Activated CD8-positive, alpha-beta T cell treated with anti-CD3 and anti-CD28 coated beads for 36 hours (primary cell): Measurements from ENCODE around the gene CHD5. TPM values are rescaled to one million over a fixed set of nuclear protein-coding genes. Genes with fewer than 3 reads are reported as not detected.

Experiments
- ATAC-seq: fragments of 200-7000 bp; cut with Tn5 transposase; one replicate; pipeline ENCODE4 v1.10.0; 2021; ENCODE audit warnings: mild to moderate bottlenecking, moderate library complexity
- CTCF ChIA-PET: fragments of 350-600 bp; sonication (Branson Sonifier 250); formaldehyde crosslinking; loops from one replicate; lab custom pipeline; 2021; ENCODE audit warnings: antibody characterized with exemption; lab: Charles Lee
- POLR2A ChIA-PET: fragments of 350-600 bp; sonication (Branson Sonifier 250); formaldehyde crosslinking; loops from one replicate; lab custom pipeline; 2021; ENCODE audit warnings: antibody characterized with exemption; lab: Charles Lee
- DNase-seq: peaks from one replicate; pipeline ENCODE4 v3.0.0-alpha.2; 2020
- H3K27ac Mint-ChIP-seq: one replicate; pipeline ENCODE4 v1.8.0; 2021; ENCODE audit warnings: mild to moderate bottlenecking, mixed read lengths
- H3K27me3 Mint-ChIP-seq: one replicate; pipeline ENCODE4 v1.8.0; 2021; ENCODE audit warnings: mixed read lengths
- H3K36me3 Mint-ChIP-seq: one replicate; pipeline ENCODE4 v1.8.0; 2021; ENCODE audit warnings: low read depth, mixed read lengths
- H3K4me1 Mint-ChIP-seq: one replicate; pipeline ENCODE4 v1.8.0; 2021; ENCODE audit warnings: low read depth, mixed read lengths
- H3K4me3 Mint-ChIP-seq: one replicate; pipeline ENCODE4 v1.8.0; 2021; ENCODE audit warnings: mild to moderate bottlenecking, moderate library complexity, mixed read lengths
- H3K9me3 Mint-ChIP-seq: one replicate; pipeline ENCODE4 v1.8.0; 2021; ENCODE audit warnings: mixed read lengths
- CTCF ChIP-seq: fragments of 200-600 bp; IDR thresholded peaks from one replicate; pipeline ENCODE4 v1.8.0; 2022; ENCODE audit warnings: antibody characterized with exemption, mild to moderate bottlenecking
- intact Hi-C: fragments of 100-400 bp; cut with micrococcal nuclease; formaldehyde crosslinking; loops from one replicate; pipeline ENCODE4 v1.10.0; 2022
- total RNA-seq, 2 experiments: library from RNA; stranded (reverse); gene quantifications; one replicate each; pipeline ENCODE4 v1.2.3, GENCODE V29; 2021

CHD5 gene
- total RNA-seq, 2 experiments from 2014 or later, result 0.61 to 0.63 TPM

DNA sequence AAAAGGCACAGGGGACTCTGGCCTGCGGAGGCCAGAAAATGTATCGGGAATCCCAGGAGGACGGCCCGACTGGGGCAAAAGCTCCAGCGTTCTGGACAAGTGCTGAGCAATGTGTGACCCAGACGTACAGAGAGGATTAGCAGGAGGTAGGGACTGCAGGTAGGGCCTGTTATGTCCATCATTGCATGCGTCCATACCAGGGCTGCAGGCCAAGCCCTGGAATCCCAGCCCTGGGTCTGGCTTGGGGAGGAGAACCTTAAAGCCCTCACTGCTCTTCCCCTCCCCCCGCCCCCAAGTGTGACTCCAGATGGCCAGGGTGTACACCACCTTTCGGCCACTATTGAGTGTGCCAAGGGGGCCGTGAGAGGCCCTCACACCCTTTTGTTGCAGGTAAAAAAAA lies 27.8 kb upstream of the CHD5 start:
- peaks cover 28% of the 10 kb centered on the region for H3K27me3 Mint-ChIP-seq
- intact Hi-C loops, result loop anchor here (5.0 kb wide), 1 partner anchor 39 kb away; no protein-coding TSS in a partner anchor
- no peaks in the 10 kb centered on the region for H3K36me3 Mint-ChIP-seq
- no peaks in the 10 kb centered on the region for H3K9me3 Mint-ChIP-seq
- ATAC-seq, result no peak
- H3K27ac Mint-ChIP-seq, result no peak overlapping the region
- ChIA-PET POLR2A (no interaction called here), CTCF (interaction anchor here (3.2 kb wide), 1 partner anchor 29 kb away, joined by 18 read pairs; the partner anchor contains the start of gene ICMT)
- no peak overlapping the region for H3K4me3 Mint-ChIP-seq
- DNase-seq, result no peak
- H3K4me1 Mint-ChIP-seq, result peaks cover 16% of the 10 kb centered on the region
- TF ChIP-seq CTCF, result no peak

- Mint-ChIP-seq H3K27me3 (peaks cover 23% of the 10 kb centered on the region), H3K27ac (no peak overlapping the region), H3K4me3 (peak overlapping the region; percentile 72), H3K9me3 (no peaks in the 10 kb centered on the region), H3K4me1 (peaks cover 16% of the 10 kb centered on the region), H3K36me3 (no peaks in the 10 kb centered on the region)
- no peak for TF ChIP-seq CTCF
- intact Hi-C loops, result loop anchor here (5.0 kb wide), 1 partner anchor 40 kb away; no protein-coding TSS in a partner anchor
- no peak for DNase-seq
- ChIA-PET POLR2A (interaction anchor here (0.6 to 1.5 kb wide), 6 partner anchors 8 to 29 kb away, joined by 3 to 6 read pairs (median 4); no protein-coding TSS in a partner anchor), CTCF (interaction anchor here (0.7 to 3.2 kb wide), 5 partner anchors 9 to 179 kb away, joined by 3 to 18 read pairs (median 4); partner anchors contain the start of gene ICMT)
- ATAC-seq, result no peak
Observed at GRCh38 chr1:6207075-6207885, 27.2 kb upstream of the CHD5 start.

DNA sequence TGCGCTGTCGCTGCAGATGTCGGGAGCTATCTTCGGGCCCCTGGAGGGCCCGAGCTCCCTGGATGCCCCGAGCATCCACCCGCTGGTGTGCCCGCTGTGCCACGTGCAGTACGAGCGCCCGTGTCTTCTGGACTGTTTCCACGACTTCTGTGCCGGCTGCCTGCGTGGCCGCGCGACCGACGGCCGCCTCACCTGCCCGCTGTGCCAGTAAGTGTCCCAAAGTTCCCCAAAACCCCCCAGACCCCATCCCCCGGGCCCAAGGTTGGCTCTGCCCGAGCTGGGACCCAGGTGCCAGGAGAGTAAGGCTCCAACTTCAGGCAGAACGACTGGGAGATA lies 26.4 kb upstream of the CHD5 start:
- Mint-ChIP-seq H3K9me3 (no peaks in the 10 kb centered on the region), H3K27ac (no peak overlapping the region), H3K27me3 (peaks cover 21% of the 10 kb centered on the region), H3K4me3 (peak overlapping the region; percentile 72), H3K4me1 (peaks cover 16% of the 10 kb centered on the region), H3K36me3 (no peaks in the 10 kb centered on the region)
- no peak for ATAC-seq
- intact Hi-C loops, result loop anchor here (5.0 kb wide), 1 partner anchor 41 kb away; no protein-coding TSS in a partner anchor
- ChIA-PET POLR2A (interaction anchor here (1.2 to 1.5 kb wide), 5 partner anchors 9 to 30 kb away, joined by 3 to 6 read pairs (median 4); no protein-coding TSS in a partner anchor), CTCF (interaction anchor here (0.7 to 3.2 kb wide), 9 partner anchors 8 to 178 kb away, joined by 3 to 18 read pairs (median 4); partner anchors contain the start of gene ICMT)
- TF ChIP-seq CTCF, result no peak
- DNase-seq, result no peak

DNA sequence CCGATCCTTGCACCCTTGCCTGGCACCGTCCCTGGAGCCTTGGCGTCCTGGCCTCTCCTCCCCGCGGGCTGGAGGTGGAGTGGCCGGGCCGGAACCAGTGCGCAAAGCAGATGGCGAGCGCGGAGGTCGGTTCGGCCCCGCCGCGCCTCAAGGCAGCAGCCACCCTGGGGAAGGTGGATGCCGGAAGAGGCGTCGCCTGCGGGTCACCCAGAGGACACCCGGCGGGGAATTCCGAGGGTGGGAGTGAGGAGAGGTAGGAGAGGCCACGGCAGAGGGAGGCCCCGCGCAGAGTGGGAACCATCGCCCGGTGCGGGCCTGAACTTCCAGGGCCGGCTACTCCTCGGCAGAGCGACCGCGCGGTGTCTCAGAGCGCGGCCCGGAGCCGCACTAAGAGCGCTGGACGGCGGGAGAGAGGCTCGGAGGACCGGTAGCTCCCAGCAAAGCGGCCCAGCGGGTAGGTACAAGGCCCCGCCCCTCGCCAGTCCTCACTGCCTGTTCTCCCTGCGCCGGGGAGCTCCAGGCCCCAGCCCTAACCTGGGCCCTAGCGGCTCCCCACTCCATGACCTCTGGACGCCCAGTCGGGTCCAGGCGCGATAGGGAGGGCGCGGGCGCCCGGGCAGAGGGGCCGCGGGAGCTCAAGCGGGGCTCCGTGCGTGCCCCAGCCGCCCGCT lies 25.9 kb upstream of the CHD5 start, which contains the start of gene RNF207:
RNF207 (plus strand) TSS at position 271 of the 671 bp plus-strand sequence. CDS start 417 bp downstream, outside the sequence.
- Mint-ChIP-seq H3K27me3 (peaks cover 21% of the 10 kb centered on the region), H3K27ac (peak within 1 kb of the TSS; percentile 30), H3K4me1 (peaks cover 17% of the 10 kb centered on the region), H3K9me3 (no peaks in the 10 kb centered on the region), H3K4me3 (peak within 1 kb of the TSS; percentile 72), H3K36me3 (no peaks in the 10 kb centered on the region)
- DNase-seq, result peak; percentile 71
- no peak for TF ChIP-seq CTCF
- intact Hi-C loops, result loop anchor here (5.0 kb wide), 1 partner anchor 41 kb away; no protein-coding TSS in a partner anchor
- ChIA-PET POLR2A (interaction anchor here (0.8 to 1.5 kb wide), 6 partner anchors 10 to 30 kb away, joined by 3 to 6 read pairs (median 4); no protein-coding TSS in a partner anchor), CTCF (interaction anchor here (1.0 to 3.2 kb wide), 9 partner anchors 8 to 40 kb away, joined by 3 to 18 read pairs (median 4); partner anchors contain the start of gene ICMT)
- peak; percentile 68 for ATAC-seq
